ENCODE results near the gene FOXK2.
"Not testable (repeated sequence)": the region's sequence is repeated elsewhere in the genome, so short reads cannot be mapped to it uniquely, and the experiment has no call there.

FOXK2 gene

GRCh38 chr17:82528484-82529265 is 9.1 kb downstream of the FOXK2 start:
- peak in 43 of 58 donors; percentile 12 to 83 (median 48) for DNase-seq

GRCh38 chr17:82529914-82530300 is 10.4 kb downstream of the FOXK2 start:
- no peak for DNase-seq

- no peak for DNase-seq
Measured at GRCh38 chr17:82531431-82531881, 11.9 kb downstream of the FOXK2 start.

GRCh38 chr17:82534401-82534812 is 14.9 kb downstream of the FOXK2 start:
- no peak for DNase-seq

- no peak for DNase-seq
Measured at GRCh38 chr17:82536512-82537201, 17.1 kb downstream of the FOXK2 start.

- DNase-seq, result not testable (repeated sequence)
Measured at GRCh38 chr17:82537228-82537627, 17.7 kb downstream of the FOXK2 start.

- DNase-seq, result not testable (repeated sequence)
Measured at GRCh38 chr17:82539076-82539475, 19.5 kb downstream of the FOXK2 start.

- DNase-seq, result no peak
Measured at GRCh38 chr17:82542439-82542838, 22.9 kb downstream of the FOXK2 start.

- DNase-seq, result peak in 24 of 58 donors; percentile 12 to 68 (median 39)
Measured at GRCh38 chr17:82544431-82545070, 25.0 kb downstream of the FOXK2 start.

- peak in 2 of 58 donors; percentile 17 to 31 for DNase-seq
Measured at GRCh38 chr17:82545071-82545462, 25.5 kb downstream of the FOXK2 start.

GRCh38 chr17:82547981-82548380 is 28.4 kb downstream of the FOXK2 start:
- DNase-seq, result no peak

- peak in 1 of 58 donors; percentile 14 for DNase-seq
Measured at GRCh38 chr17:82548681-82549303, 29.3 kb downstream of the FOXK2 start.

GRCh38 chr17:82551779-82552457 is 32.4 kb downstream of the FOXK2 start:
- peak in 27 of 58 donors; percentile 5 to 54 (median 28) for DNase-seq

- no peak for DNase-seq
Measured at GRCh38 chr17:82552580-82552979, 33.0 kb downstream of the FOXK2 start.

GRCh38 chr17:82553210-82553930 is 33.8 kb downstream of the FOXK2 start:
- peak in 8 of 58 donors; percentile 7 to 35 (median 25) for DNase-seq

GRCh38 chr17:82557510-82557909 is 38.0 kb downstream of the FOXK2 start:
- not testable (repeated sequence) for DNase-seq

GRCh38 chr17:82559566-82560251 is 40.2 kb downstream of the FOXK2 start:
- no peak for DNase-seq

- DNase-seq, result peak in 2 of 58 donors; percentile 17 to 20
Measured at GRCh38 chr17:82560252-82560642, 40.7 kb downstream of the FOXK2 start.

- no peak for DNase-seq
Measured at GRCh38 chr17:82560802-82561428, 41.4 kb downstream of the FOXK2 start.

Measured in anterior cingulate cortex (tissue), 58 donors.